Kidney epithelial cell (primary cell): ENCODE data around the gene RXRB. TPM values are rescaled to one million over a fixed set of nuclear protein-coding genes. Genes with fewer than 3 reads are reported as not detected.

ENCODE experiments used
- DNase-seq: peaks from one replicate; pipeline ENCODE4 v3.0.0-alpha.2; 2010; ENCODE audit warnings: low read depth
- H3K27me3 ChIP-seq: 2 replicates; pipeline ENCODE4 v1.6.0; 2011; ENCODE audit warnings: low read length; ENCODE audit not compliant: control insufficient read depth, insufficient read depth
- H3K36me3 ChIP-seq: 2 replicates; pipeline ENCODE4 v1.5.1; 2011; ENCODE audit warnings: low read length; ENCODE audit not compliant: control insufficient read depth, insufficient read depth
- H3K4me3 ChIP-seq: 2 replicates; pipeline ENCODE4 v1.5.1; 2011; ENCODE audit warnings: low read depth, mild to moderate bottlenecking, control low read depth, low read length
- CTCF ChIP-seq: IDR thresholded peaks from 2 replicates; pipeline ENCODE4 v1.5.1; 2011; ENCODE audit warnings: mild to moderate bottlenecking, moderate library complexity, low read length, control low read depth, inconsistent platforms; ENCODE audit not compliant: insufficient read depth, poor library complexity, severe bottlenecking
- total RNA-seq: library from RNA; depleted of rRNA; stranded (reverse); fragments of >200 nt; gene quantifications from 2 replicates; pipeline ENCODE4 v1.2.3, GENCODE V29; 2015

Gene RXRB
- total RNA-seq, 1 donor from 2014 or later, result 24.4 TPM

DNA sequence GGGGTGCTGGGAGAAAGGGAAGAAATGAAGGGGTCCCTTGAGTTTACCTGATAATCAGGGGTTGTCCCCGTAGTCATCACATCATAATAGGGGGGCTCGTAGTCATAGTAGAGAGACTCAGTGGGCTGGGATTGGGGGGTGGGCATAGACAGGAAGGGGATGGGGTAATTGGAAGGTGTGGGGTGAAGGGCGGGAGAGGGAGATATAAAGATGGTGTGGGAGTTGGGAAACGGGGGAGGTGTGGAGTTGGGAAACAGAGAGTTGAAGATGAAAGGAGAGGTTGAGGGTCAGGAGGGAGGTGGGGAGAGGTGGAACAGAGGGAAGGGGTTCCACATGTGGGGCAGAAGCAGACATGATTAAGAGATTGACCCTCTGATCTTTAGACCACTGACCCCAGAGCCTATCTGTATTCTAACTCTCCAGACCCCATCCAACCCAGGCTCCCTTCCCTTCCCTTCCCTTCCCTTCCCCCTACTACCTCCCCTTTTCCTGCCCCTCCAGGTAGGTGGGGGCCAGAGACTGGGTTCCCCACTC is 14.7 kb downstream of the RXRB start:
- no peak overlapping the region for H3K4me3 ChIP-seq
- TF ChIP-seq CTCF, result no peak

DNA sequence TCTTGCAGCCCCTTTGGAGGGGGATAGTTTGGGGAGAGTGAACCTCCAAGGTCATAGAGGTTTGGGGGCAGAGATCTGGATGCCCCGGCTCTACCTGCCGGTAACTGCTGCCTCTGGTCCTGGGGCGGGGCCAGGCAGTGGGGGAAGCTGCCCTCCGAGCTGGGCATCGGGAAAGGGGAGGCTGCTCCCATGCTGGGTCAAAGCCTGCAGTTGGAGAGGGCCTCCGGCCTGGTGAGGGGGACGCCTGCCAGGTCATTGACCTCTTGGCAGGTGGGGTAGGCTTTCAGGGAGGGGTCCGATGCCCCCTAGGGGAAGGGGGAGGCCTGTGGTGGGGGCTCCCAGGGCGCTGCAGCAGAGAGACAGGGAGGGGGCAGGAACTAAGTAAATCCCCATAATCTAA is 15.3 kb downstream of the RXRB start:
- TF ChIP-seq CTCF, result no peak
- peaks cover 15% of the 10 kb centered on the region for H3K27me3 ChIP-seq
- no peaks in the 10 kb centered on the region for H3K36me3 ChIP-seq
- no peak for DNase-seq
- no peak overlapping the region for H3K4me3 ChIP-seq

More for the DNA sequence above, 14.7 kb downstream of the RXRB start:
- no peak for DNase-seq
- peaks cover 16% of the 10 kb centered on the region for H3K27me3 ChIP-seq
- H3K36me3 ChIP-seq, result no peaks in the 10 kb centered on the region

DNA sequence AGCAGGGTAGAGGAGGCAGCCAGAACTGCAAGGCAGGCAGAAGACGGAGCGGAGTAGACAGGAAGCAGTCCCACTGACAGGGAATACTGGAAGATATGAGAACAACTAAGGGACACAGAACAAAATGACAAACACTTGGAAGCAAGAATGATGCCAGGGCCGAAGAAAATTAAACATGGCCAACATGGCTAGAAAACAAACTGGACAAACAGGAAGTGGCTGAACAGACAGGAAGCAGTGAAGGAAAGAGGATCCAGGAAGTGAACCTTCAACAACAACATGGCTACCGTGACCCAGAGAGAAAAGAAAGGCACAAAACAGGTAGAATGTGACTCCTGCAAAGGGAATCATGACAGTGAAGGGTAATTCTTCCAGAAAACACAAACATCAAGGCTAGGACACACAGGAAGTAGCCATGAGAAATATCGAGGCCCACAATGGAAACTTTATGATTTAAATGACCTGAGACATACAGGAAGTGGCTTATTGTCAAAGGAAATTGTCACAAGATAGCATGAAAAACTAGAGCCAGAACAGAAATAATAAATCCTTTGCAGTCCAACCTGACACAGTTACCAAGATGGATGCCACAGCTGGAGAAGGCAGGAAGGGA is 17.3 kb downstream of the RXRB start:
- DNase-seq, result no peak
- H3K4me3 ChIP-seq, result no peak overlapping the region
- peaks cover 9% of the 10 kb centered on the region for H3K27me3 ChIP-seq
- no peak for TF ChIP-seq CTCF
- no peaks in the 10 kb centered on the region for H3K36me3 ChIP-seq

- Histone ChIP-seq H3K36me3 (no peaks in the 10 kb centered on the region), H3K27me3 (peaks cover 4% of the 10 kb centered on the region), H3K4me3 (no peak overlapping the region)
- no peak for TF ChIP-seq CTCF
- no peak for DNase-seq
Observed at GRCh38 chr6:33181141-33181540, 19.3 kb downstream of the RXRB start.

- Histone ChIP-seq H3K36me3 (no peaks in the 10 kb centered on the region), H3K27me3 (peaks cover 6% of the 10 kb centered on the region), H3K4me3 (no peak overlapping the region)
- TF ChIP-seq CTCF, result no peak
- no peak for DNase-seq
Observed at GRCh38 chr6:33178755-33179475, 21.6 kb downstream of the RXRB start.
